NB4 (cell line): ENCODE results near the gene DIRAS1.
A peak's percentile ranks its signal among the peaks of the same experiment; 100 is the strongest.

Experiments
- DNase-seq: peaks from one replicate; pipeline ENCODE4 v3.0.0; 2010; ENCODE audit warnings: low read depth
- H3K4me3 ChIP-seq: one replicate; pipeline ENCODE4 v1.5.1; 2011; ENCODE audit warnings: mild to moderate bottlenecking, low read depth, low read length, moderate library complexity
- MYC ChIP-seq: IDR thresholded peaks from 2 replicates; pipeline ENCODE4 v1.6.1; 2011; ENCODE audit warnings: low read depth, low read length
- POLR2A ChIP-seq: IDR thresholded peaks from 2 replicates; pipeline ENCODE4 v1.6.1; 2011; ENCODE audit warnings: mild to moderate bottlenecking; ENCODE audit not compliant: insufficient read length; ENCODE audit errors: extremely low read depth
- TF ChIP-seq, protein P1 (sequence below): IDR thresholded peaks from one replicate; pipeline ENCODE4 v1.5.1; 2012; ENCODE audit warnings: low read depth, low read length
- TF ChIP-seq, protein P2 (sequence below): IDR thresholded peaks from 2 replicates; pipeline ENCODE4 v1.6.1; 2011; ENCODE audit warnings: low read depth, low read length

Gene DIRAS1

DNA sequence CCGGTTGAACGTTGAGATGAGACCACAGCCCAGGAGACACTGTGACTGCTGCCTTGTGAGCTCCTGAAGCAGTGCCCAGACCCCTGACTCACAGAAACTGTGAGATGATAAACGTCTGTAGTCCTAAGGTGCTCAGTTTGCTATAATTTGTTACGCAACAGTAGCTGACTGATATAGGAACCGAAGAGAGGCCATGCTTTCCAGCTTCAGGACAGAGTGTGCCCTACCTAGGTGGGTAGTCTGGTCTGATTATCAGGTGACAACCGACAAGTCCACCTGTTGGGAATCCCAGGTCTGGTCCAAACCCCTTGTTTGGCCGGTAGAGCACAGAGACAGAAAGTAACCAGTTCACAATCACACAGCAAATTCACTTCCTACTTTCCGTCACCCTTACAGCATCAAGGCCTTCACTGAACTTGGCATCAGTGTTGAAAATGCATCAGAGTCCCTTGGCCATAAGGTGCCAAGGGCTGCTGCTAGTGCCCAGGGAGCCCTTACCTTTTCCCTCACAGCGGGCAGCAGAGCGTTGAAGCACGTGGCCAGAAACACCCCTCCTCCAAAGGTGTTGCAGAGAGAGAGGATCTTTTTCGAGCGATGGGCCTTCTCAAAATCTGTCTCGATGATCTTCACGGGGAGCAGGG lies 15.5 kb upstream of the DIRAS1 start:
- H3K4me3 ChIP-seq = no peak overlapping the region
- TF ChIP-seq MYC (no peak), POLR2A (no peak)
- TF ChIP-seq, protein P1, sequence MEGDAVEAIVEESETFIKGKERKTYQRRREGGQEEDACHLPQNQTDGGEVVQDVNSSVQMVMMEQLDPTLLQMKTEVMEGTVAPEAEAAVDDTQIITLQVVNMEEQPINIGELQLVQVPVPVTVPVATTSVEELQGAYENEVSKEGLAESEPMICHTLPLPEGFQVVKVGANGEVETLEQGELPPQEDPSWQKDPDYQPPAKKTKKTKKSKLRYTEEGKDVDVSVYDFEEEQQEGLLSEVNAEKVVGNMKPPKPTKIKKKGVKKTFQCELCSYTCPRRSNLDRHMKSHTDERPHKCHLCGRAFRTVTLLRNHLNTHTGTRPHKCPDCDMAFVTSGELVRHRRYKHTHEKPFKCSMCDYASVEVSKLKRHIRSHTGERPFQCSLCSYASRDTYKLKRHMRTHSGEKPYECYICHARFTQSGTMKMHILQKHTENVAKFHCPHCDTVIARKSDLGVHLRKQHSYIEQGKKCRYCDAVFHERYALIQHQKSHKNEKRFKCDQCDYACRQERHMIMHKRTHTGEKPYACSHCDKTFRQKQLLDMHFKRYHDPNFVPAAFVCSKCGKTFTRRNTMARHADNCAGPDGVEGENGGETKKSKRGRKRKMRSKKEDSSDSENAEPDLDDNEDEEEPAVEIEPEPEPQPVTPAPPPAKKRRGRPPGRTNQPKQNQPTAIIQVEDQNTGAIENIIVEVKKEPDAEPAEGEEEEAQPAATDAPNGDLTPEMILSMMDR = no peak
- TF ChIP-seq, protein P2, sequence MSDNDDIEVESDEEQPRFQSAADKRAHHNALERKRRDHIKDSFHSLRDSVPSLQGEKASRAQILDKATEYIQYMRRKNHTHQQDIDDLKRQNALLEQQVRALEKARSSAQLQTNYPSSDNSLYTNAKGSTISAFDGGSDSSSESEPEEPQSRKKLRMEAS = no peak

DNA sequence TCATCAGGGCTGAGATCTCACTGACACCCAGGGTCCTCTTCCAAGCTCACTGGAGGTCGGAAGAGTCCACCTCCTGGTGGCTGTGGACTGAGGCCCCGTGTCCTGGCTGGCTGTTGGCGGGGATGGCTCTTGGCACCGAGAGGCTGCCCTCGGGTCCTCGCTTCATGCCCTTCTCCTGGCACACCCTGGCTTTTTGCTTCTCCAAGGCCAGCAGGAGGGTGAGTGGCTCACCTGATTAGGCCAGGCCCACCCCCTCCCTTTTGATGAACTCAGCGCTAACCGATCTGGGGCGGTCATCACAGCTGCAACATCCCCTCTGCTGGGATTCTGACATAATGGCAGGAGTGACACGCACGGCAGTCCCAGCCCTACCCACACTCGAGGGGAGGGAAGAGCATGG lies 14.2 kb upstream of the DIRAS1 start:
- TF ChIP-seq, protein P2 = no peak
- TF ChIP-seq POLR2A = no peak
- no peak for TF ChIP-seq MYC
- TF ChIP-seq, protein P1 = no peak
- no peak overlapping the region for H3K4me3 ChIP-seq

More for the DNA sequence above, 15.5 kb upstream of the DIRAS1 start:
- no peak for DNase-seq

DNA sequence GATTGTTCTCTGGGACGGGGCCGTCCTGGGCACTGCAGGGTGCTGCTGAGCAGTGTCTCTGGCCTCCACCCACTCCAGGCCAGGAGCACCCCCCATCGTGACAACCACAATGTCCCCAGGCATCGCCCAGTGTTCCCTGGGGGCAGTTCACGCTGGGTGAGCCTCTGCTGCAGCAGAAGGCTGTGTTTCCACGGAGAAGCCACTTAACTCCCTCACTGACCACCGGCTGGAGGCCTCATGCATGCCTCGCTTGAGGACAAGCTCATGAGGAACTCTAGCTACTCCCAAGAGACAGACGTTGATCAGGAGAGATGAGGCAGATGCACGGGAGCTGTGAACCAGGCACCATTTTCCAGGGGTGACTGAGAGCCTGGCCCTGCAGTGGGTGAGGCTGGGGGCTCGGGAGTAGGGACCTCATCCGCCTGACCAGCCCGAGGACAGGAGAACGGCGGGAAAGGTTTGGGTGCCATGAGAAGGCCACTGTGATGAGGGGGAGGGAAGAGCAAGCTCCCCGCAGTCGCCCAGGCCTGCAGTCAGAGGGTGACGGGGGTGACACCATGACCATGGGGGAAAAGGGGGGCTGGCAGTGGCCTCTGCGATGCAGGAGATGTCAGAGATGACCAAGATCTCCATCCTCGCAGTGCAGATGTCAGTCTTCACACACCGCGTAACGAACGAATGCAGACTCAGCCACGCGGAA lies 13.6 kb upstream of the DIRAS1 start:
- no peak for TF ChIP-seq POLR2A
- TF ChIP-seq, protein P1 = no peak
- TF ChIP-seq, protein P2 = no peak
- no peak for TF ChIP-seq MYC
- DNase-seq = peak; percentile 50
- H3K4me3 ChIP-seq = no peak overlapping the region

More for the DNA sequence above, 14.2 kb upstream of the DIRAS1 start:
- no peak for DNase-seq

DNA sequence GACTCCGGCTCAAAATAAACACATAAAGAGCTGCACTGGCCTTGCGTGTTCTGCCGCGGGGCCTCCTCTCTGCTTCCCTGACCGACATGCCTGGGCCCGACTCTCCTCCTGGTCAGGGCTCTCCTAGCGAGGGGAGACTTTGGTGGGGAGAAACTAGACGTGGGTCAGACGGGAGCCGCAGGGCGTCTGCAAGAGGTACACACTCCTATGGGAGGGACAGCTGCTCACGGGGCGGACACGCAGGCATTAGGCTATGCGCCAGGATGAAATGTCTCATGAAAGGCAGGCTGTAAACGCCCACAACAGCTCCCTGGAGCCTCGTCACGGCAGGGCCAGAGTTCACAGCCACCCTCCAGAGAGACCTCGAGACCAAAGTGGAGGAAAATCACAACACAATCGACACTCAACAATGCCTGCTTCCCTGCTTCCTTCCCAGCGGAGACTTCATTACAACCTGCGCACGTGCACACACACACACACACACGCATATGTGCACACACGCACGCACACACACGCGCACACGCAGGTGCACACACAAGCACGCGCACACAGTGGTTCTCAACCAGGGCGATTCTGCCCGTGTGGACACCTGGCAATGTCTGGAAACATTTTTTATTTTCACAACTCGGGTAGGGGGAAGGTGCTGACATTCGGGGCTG lies 12.9 kb upstream of the DIRAS1 start:
- DNase-seq = peak; percentile 9
- TF ChIP-seq, protein P2 = no peak
- TF ChIP-seq, protein P1 = no peak
- TF ChIP-seq MYC = no peak
- no peak for TF ChIP-seq POLR2A
- H3K4me3 ChIP-seq = no peak overlapping the region

DNA sequence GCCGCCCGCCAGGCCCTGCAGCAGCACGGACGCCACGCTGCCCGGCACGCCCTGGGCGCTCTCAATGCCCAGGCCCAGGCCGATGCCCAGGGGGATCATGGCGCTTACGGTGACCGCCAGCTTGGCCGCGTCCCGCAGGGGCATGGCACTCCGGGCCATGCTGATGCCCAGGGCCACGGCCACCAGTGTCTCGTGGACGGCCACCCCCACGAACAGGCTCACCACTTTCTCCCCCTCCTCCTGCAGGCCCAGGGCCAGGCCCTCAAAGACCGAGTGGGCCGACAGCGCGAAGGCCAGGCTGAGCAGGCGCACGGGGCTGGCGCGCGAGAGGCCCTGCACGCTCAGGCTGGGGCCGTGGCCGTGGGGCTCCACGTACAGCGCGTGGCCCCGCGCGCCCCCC lies 11.7 kb upstream of the DIRAS1 start:
- no peak for DNase-seq
- no peak for TF ChIP-seq POLR2A
- TF ChIP-seq MYC = no peak
- TF ChIP-seq, protein P2 = no peak
- TF ChIP-seq, protein P1 = no peak
- H3K4me3 ChIP-seq = no peak overlapping the region
